Loucy (cell line): ENCODE results near the gene CFH.

Source experiments
- CTCF ChIP-seq: fragments of 200-600 bp; sonication (generic); conservative IDR thresholded peaks from 2 replicates; pipeline ENCODE4 v1.5.1; 2014; ENCODE audit warnings: mild to moderate bottlenecking, antibody characterized with exemption, low read length
- EZH2phosphoT487 ChIP-seq: fragments of 200-600 bp; IDR thresholded peaks from 2 replicates; pipeline ENCODE4 v1.6.1; 2018; ENCODE audit warnings: antibody characterized with exemption, mild to moderate bottlenecking, moderate library complexity, borderline replicate concordance

GRCh38 chr1:196678510-196678884, 26.7 kb downstream of the CFH start:
- no peak for TF ChIP-seq CTCF
- no peak for TF ChIP-seq EZH2phosphoT487
